ENCODE results near the gene SCG3. TPM values are rescaled to one million over a fixed set of nuclear protein-coding genes. Genes with fewer than 3 reads are reported as not detected.
A peak's percentile ranks its signal among the peaks of the same experiment; 100 is the strongest.

Gene SCG3
- total RNA-seq, 1 experiment from 2014 or later = 22.7 TPM

DNA sequence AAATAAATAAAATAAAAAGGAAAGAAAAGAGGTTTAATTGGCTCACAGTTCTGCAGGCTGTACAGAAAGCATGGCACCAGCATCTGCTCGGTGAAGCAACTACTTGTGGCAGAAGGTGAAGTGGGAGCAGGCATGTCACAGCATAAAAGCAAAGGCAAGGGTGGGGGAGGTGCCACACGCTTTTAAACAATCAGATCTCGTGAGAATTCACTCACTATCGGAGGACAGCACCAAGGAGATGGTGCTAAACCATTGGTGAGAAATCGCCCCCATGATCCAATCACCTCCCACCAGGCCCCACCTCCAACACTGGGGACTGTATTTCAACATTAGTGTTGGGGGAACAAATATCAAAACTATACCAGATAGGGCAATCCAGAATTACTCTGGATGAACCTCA is 15.3 kb downstream of the SCG3 start:
- DNase-seq = no peak
- Histone ChIP-seq H2AFZ (ENCODE audit: low read length) (no peak overlapping the region), H3K4ac (ENCODE audit: low read depth, low read length) (no peak overlapping the region), H3K9me3 (ENCODE audit: control insufficient read depth, low read depth, low read length) (no peaks in the 10 kb centered on the region), H3K23ac (ENCODE audit: insufficient read length, low read depth, low read length) (no peak overlapping the region), H3K9ac (ENCODE audit: extremely low read depth, insufficient read length, low read length) (no peak overlapping the region), H3K56ac (ENCODE audit: insufficient read length, low read depth, low read length) (no peak overlapping the region), H2BK15ac (ENCODE audit: low read depth, low read length) (no peak overlapping the region; the same call in 1 of the 2 replicates), H4K20me1 (ENCODE audit: control insufficient read depth, insufficient read depth, insufficient read length) (no peaks in the 10 kb centered on the region), H4K91ac (ENCODE audit: insufficient read length, low read depth, low read length) (no peak overlapping the region), H4K5ac (ENCODE audit: insufficient read length, low read depth, low read length) (no peak overlapping the region), H3K4me1 (ENCODE audit: insufficient read depth, low read length) (no peaks in the 10 kb centered on the region), H2BK120ac (ENCODE audit: low read depth, low read length, poor library complexity, severe bottlenecking) (no peak overlapping the region), H3K4me2 (ENCODE audit: insufficient read depth, insufficient read length, low read length) (no peak overlapping the region), H4K8ac (replicated peaks; ENCODE audit: insufficient read length, low read depth, low read length) (no peak overlapping the region), H3K27ac (ENCODE audit: insufficient read length, low read depth, low read length) (no peak overlapping the region), H2BK20ac (ENCODE audit: low read depth, low read length, poor library complexity, severe bottlenecking) (no peak overlapping the region), H3K14ac (ENCODE audit: insufficient read depth, low read length) (no peak overlapping the region), H2BK5ac (ENCODE audit: insufficient read length, low read length) (no peak overlapping the region), H2AK5ac (ENCODE audit: insufficient read length, low read length) (no peak overlapping the region), H3K23me2 (ENCODE audit: insufficient read length, low read depth, low read length, poor library complexity, severe bottlenecking) (no peaks in the 10 kb centered on the region), H3K79me1 (ENCODE audit: insufficient read depth, low read depth, low read length, poor library complexity, severe bottlenecking) (no peaks in the 10 kb centered on the region), H3K18ac (ENCODE audit: insufficient read length, low read depth, low read length) (no peak overlapping the region), H3K27me3 (ENCODE audit: insufficient read depth, low read length) (no peaks in the 10 kb centered on the region), H3K79me2 (ENCODE audit: insufficient read depth, low read length) (no peaks in the 10 kb centered on the region), H3T11ph (ENCODE audit: low read length) (no peak overlapping the region), H2BK12ac (ENCODE audit: insufficient read length, low read depth, low read length) (no peak overlapping the region)
- H3K4me3 Mint-ChIP-seq = no peak overlapping the region; a peak in 1 of 5 replicates
- no peaks in the 10 kb centered on the region for H3K27me3 Mint-ChIP-seq (ENCODE audit: low read depth)
- no peaks in the 10 kb centered on the region for H3K4me1 Mint-ChIP-seq
- TF ChIP-seq, protein P1, sequence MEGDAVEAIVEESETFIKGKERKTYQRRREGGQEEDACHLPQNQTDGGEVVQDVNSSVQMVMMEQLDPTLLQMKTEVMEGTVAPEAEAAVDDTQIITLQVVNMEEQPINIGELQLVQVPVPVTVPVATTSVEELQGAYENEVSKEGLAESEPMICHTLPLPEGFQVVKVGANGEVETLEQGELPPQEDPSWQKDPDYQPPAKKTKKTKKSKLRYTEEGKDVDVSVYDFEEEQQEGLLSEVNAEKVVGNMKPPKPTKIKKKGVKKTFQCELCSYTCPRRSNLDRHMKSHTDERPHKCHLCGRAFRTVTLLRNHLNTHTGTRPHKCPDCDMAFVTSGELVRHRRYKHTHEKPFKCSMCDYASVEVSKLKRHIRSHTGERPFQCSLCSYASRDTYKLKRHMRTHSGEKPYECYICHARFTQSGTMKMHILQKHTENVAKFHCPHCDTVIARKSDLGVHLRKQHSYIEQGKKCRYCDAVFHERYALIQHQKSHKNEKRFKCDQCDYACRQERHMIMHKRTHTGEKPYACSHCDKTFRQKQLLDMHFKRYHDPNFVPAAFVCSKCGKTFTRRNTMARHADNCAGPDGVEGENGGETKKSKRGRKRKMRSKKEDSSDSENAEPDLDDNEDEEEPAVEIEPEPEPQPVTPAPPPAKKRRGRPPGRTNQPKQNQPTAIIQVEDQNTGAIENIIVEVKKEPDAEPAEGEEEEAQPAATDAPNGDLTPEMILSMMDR (conservative IDR thresholded peaks at IDR 0.05) = no peak
- no peaks in the 10 kb centered on the region for H3K9me3 Mint-ChIP-seq
- peaks cover 7 to 19% (median 17%) of the 10 kb centered on the region in 3 experiments; a peak in 5 of 7 replicates for H3K36me3 Mint-ChIP-seq (ENCODE audit: insufficient read depth in 1 of 3, low read depth in 3 of 3)
- no CpG with 5 or more reads among the region's 5 CpGs for WGBS (ENCODE audit: extremely low coverage, insufficient read length, low lambda C conversion rate)
- H3K27ac Mint-ChIP-seq = 0 out of 7 replicates have a peak overlapping the region, but pooled peaks of 1 of the 3 experiments have one; percentile 34
